Stimulated activated CD8-positive, alpha-beta memory T cell treated with anti-CD3 and anti-CD28 coated beads, Interleukin-4, amount 100 ng/mL, for 24 hours (primary cell): ENCODE data around the gene KDM2B.

ENCODE experiments used
- DNase-seq: peaks from one replicate; pipeline ENCODE4 v3.0.0-alpha.2; 2020; ENCODE audit warnings: low read depth

Gene KDM2B

GRCh38 chr12:121580959-121581685, at the start of gene KDM2B:
TSS of gene KDM2B (minus strand) at chr12:121581023. CDS start at chr12:121580911, 112 bp downstream.
- no peak for DNase-seq

GRCh38 chr12:121628536-121628935, 47.7 kb upstream of the KDM2B start:
- DNase-seq = no peak

- no peak for DNase-seq
Measured at GRCh38 chr12:121628037-121628436, 47.2 kb upstream of the KDM2B start.

- DNase-seq = peak; percentile 86
Measured at GRCh38 chr12:121626853-121627640, 46.2 kb upstream of the KDM2B start.

GRCh38 chr12:121626087-121626852, 45.4 kb upstream of the KDM2B start, which contains the start of gene ORAI1:
TSS of gene ORAI1 (plus strand) at chr12:121626530.
- peak; percentile 94 for DNase-seq

GRCh38 chr12:121620333-121620891, 39.6 kb upstream of the KDM2B start:
- DNase-seq = no peak

- no peak for DNase-seq
Measured at GRCh38 chr12:121618659-121619233, 37.9 kb upstream of the KDM2B start.

GRCh38 chr12:121614872-121615467, 34.1 kb upstream of the KDM2B start:
- no peak for DNase-seq

GRCh38 chr12:121613462-121613861, 32.6 kb upstream of the KDM2B start:
- DNase-seq = no peak

GRCh38 chr12:121611306-121611705, 30.5 kb upstream of the KDM2B start:
- no peak for DNase-seq

- no peak for DNase-seq
Measured at GRCh38 chr12:121610239-121611149, 29.7 kb upstream of the KDM2B start.

GRCh38 chr12:121608301-121608700, 27.5 kb upstream of the KDM2B start:
- DNase-seq = no peak

- DNase-seq = no peak
Measured at GRCh38 chr12:121603581-121603980, 22.8 kb upstream of the KDM2B start.

- no peak for DNase-seq
Measured at GRCh38 chr12:121602766-121603165, 21.9 kb upstream of the KDM2B start.

- no peak for DNase-seq
Measured at GRCh38 chr12:121600702-121601336, 20.0 kb upstream of the KDM2B start.

GRCh38 chr12:121596526-121596925, 15.7 kb upstream of the KDM2B start:
- DNase-seq = no peak

- no peak for DNase-seq
Measured at GRCh38 chr12:121595520-121595919, 14.7 kb upstream of the KDM2B start.

GRCh38 chr12:121592320-121592719, 11.5 kb upstream of the KDM2B start:
- no peak for DNase-seq

GRCh38 chr12:121590476-121591143, 9.8 kb upstream of the KDM2B start:
- DNase-seq = peak; percentile 40
